Left colon (tissue), 2 donors: ENCODE data around the gene FBLIM1. TPM values are rescaled to one million over a fixed set of nuclear protein-coding genes. Genes with fewer than 3 reads are reported as not detected.

Source experiments
- ATAC-seq: fragments of 200-7000 bp; cut with Tn5 transposase; one replicate; pipeline ENCODE4 v1.9.1; 2020; ENCODE audit warnings: mild to moderate bottlenecking, moderate library complexity
- DNase-seq, 2 donors: peaks; one replicate each; pipeline ENCODE4 v3.0.0-alpha.2; 2020
- intact Hi-C, 2 donors: fragments of 100-400 bp; cut with DNase I in 1 of 2; cut with micrococcal nuclease in 1 of 2; formaldehyde crosslinking; loops; one replicate each; pipeline versions ENCODE4 v1.11.2 to v1.14.0; 2022; cut with DNase I, micrococcal nuclease
- total RNA-seq, 2 donors: library from RNA; stranded (reverse); fragmentation: NEBNext Ultra II Directional; extraction: Animal tissue kit (Norgen Biotek cat#: 25700); gene quantifications; one replicate each; pipeline ENCODE4 v1.2.1, GENCODE V29; 2021
- donor health status: DM: no; HTN: no; CAD: no.
- donor health status: DM: yes; HTN: yes; CAD: no.

The FBLIM1 gene
- total RNA-seq, 2 donors from 2014 or later, result 275 to 294 TPM

DNA sequence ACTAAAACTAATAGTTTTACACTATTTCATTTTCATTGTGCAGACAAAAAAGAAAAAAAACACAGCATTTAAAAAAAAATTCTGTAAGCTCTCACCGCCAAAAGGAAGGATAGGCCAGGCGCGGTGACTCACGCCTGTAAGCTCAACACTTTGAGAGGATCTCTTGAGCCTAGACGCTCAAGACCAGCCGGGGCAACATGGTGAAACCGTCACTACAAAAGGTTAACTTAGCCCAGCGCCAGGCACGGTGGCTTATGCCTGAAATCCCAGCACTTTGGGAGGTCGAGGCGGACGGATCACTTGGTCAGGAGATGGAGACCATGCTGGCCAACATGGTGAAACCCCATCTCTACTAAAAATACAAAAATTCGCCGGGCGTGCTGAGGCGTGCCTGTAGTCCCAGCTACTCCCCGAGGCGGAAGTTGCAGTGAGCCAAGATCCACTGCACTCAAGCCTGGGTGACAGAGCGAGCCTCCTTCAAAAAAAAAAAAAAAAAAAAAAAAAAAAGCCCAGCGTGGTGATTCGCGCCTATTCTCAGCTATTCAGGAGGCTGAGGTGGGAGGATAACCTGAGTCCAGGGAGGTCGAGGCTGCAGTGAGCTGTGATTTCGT lies 74.6 kb downstream of the FBLIM1 start:
- DNase-seq (peak; percentile 71 to 78), ATAC-seq (peak; percentile 19)
- intact Hi-C loops, result no loop called here

DNA sequence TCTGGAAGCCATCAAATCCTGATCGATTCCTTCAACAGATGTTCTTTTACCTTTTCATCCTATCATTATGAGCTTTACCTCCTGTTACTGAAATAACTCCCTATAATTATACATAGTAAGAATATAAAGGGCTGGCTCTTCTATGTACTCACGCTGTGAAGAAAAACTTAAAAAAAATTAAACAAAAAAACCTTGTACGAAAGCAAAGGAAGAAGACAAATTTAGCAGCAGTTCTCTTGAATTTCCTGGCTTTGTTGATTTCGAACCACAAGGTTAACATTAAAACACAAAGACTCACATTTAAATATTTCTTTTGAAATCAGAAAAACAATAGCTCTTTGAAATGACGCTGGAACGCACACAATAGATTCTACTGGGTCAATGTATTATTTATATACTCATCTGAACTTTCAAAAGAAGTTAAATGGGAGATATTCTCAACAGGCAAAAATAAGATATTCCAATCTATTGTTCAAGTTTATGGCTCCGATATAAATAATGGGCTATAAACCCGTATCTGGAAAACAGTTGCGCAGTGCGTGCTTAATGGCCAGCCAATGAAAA lies 75.3 kb downstream of the FBLIM1 start:
- no peak for ATAC-seq
- intact Hi-C loops, result no loop called here
- no peak for DNase-seq

- DNase-seq (peak; percentile 91 to 92), ATAC-seq (peak; percentile 70)
- intact Hi-C loops, result no loop called here
These were observed 76.0 kb downstream of the FBLIM1 start for GRCh38 chr1:15834406-15835204.

DNA sequence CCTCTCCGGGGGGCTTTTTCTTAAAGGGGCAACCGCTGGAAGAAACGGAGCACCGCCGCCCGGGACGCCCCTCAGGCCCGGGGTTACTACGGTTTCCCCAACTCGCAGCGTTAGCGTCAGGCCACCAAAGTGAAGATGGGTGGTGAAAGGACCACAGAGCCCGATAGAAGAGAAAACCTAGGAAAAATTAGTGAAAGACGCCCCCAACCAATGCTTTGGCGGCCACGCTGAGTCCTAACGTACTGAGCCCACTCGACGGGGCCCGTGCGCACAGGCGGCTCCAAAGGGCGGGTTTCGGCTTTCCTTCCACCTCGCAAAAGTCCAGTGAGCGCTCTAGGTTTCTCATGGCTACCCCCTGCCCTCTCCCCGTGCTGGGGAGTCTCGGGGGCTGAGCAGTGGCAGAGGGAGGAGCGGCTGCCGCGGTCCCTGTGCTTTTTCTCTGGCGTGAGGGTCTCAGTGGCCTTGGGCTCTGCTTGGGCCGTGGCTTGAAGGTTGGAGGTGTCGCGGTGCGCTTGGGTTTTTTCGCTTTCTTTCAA lies 76.7 kb downstream of the FBLIM1 start:
- peak in 1 of 2 donors; percentile 64 for DNase-seq
- intact Hi-C loops, result no loop called here
- ATAC-seq, result peak; percentile 25

GRCh38 chr1:15835741-15836510 lies 77.3 kb downstream of the FBLIM1 start:
- ATAC-seq, result peak; percentile 76
- peak; percentile 99 for DNase-seq
- intact Hi-C loops, result no loop called here

Other genes starting within 250 kb of the FBLIM1 start
- gene CASP9, start 234.6 kb upstream of the FBLIM1 start, total RNA-seq, result 10 to 100 TPM in 1 of 2 donors, 1 to 10 TPM in 1; 9.9 to 16.9 TPM
- 10 to 100 TPM; 23.5 to 26.5 TPM for gene DNAJC16, start 231.9 kb upstream of the FBLIM1 start, total RNA-seq
- 10 to 100 TPM; 18.4 to 25.1 TPM for gene AGMAT, start 173.7 kb upstream of the FBLIM1 start, total RNA-seq
- gene DDI2, start 141.3 kb upstream of the FBLIM1 start, total RNA-seq, result 10 to 100 TPM; 27.4 to 37.6 TPM
- 10 to 100 TPM; 31.5 to 37.0 TPM for gene PLEKHM2, start 74.5 kb upstream of the FBLIM1 start, total RNA-seq
- 10 to 100 TPM in 1 of 2 donors, 1 to 10 TPM in 1; 7.9 to 22.6 TPM for gene SLC25A34, start 22.5 kb upstream of the FBLIM1 start, total RNA-seq
- 10 to 100 TPM; 13.1 to 18.6 TPM for gene TMEM82, start 16.3 kb upstream of the FBLIM1 start, total RNA-seq
- gene UQCRHL, start 48.9 kb downstream of the FBLIM1 start, total RNA-seq, result 1 to 10 TPM; 2.2 to 2.6 TPM
- gene SPEN, start 88.9 kb downstream of the FBLIM1 start, total RNA-seq, result 10 to 100 TPM; 46.7 to 47.6 TPM
- 10 to 100 TPM; 29.1 to 30.0 TPM for gene ZBTB17, start 217.3 kb downstream of the FBLIM1 start, total RNA-seq
- gene SRARP, start 245.4 kb downstream of the FBLIM1 start, total RNA-seq, result not detected